Choroid plexus epithelial cell (primary cell): ENCODE data around the gene CRIM1.

Experiments
- DNase-seq: peaks from one replicate; pipeline ENCODE4 v3.0.0-alpha.2; 2010; ENCODE audit warnings: low read depth
- H3K4me3 ChIP-seq: 2 replicates; pipeline ENCODE4 v1.5.1; 2011; ENCODE audit warnings: low read depth, mild to moderate bottlenecking, control low read depth, low read length, moderate library complexity
- TF ChIP-seq, protein P1 (sequence below): conservative IDR thresholded peaks from 2 replicates; pipeline ENCODE4 v1.5.1; 2011; ENCODE audit warnings: low read depth, mild to moderate bottlenecking, control low read depth, inconsistent platforms, low read length, moderate library complexity

The CRIM1 gene

DNA sequence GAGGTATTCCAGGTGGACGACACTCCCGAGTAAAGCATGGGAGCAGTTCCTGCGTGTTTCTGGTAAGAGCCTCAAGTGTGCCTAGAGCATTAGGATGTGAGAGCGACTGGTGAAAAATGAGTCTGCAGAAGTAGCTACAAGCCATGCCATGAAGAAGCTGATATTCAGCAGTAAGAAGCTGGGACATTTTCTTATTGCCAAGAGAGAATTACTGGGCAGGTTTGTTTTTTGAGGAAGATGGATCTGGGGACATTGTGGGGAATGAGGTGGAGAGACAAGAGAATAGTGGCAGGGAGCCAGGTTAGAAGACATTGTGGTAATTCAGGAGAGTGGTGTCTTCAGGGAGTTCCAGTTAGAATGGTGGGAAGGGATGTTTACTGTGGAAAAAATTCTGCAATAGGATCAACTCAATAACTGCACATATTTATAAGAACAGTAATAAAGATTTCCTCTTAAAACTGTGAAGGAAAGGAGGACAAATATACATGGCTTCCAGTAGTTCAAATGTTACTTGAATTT, 38.2 kb downstream of the CRIM1 start:
- DNase-seq = no peak
- TF ChIP-seq, protein P1, sequence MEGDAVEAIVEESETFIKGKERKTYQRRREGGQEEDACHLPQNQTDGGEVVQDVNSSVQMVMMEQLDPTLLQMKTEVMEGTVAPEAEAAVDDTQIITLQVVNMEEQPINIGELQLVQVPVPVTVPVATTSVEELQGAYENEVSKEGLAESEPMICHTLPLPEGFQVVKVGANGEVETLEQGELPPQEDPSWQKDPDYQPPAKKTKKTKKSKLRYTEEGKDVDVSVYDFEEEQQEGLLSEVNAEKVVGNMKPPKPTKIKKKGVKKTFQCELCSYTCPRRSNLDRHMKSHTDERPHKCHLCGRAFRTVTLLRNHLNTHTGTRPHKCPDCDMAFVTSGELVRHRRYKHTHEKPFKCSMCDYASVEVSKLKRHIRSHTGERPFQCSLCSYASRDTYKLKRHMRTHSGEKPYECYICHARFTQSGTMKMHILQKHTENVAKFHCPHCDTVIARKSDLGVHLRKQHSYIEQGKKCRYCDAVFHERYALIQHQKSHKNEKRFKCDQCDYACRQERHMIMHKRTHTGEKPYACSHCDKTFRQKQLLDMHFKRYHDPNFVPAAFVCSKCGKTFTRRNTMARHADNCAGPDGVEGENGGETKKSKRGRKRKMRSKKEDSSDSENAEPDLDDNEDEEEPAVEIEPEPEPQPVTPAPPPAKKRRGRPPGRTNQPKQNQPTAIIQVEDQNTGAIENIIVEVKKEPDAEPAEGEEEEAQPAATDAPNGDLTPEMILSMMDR = no peak
- no peak overlapping the region for H3K4me3 ChIP-seq

DNA sequence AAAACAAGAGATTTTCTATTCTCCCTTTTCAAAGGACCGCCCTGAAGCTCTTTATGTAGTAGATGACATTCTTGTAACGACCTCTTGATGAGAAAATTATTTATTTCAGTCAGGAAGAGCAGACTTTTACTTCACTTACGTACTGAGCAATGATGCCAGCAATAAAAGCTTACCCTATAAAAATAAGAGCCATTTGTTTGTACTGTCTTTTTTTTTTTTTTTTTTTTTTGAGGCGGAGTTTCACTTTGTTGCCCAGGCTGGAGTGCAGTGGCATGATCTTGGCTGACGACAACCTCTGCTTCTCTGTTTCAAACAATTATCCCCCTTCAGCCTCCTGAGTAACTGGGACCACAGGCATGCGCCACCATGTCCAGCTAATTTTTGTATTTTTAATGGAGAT, 39.2 kb downstream of the CRIM1 start:
- H3K4me3 ChIP-seq = no peak overlapping the region
- DNase-seq = no peak
- TF ChIP-seq, protein P1 = no peak

DNA sequence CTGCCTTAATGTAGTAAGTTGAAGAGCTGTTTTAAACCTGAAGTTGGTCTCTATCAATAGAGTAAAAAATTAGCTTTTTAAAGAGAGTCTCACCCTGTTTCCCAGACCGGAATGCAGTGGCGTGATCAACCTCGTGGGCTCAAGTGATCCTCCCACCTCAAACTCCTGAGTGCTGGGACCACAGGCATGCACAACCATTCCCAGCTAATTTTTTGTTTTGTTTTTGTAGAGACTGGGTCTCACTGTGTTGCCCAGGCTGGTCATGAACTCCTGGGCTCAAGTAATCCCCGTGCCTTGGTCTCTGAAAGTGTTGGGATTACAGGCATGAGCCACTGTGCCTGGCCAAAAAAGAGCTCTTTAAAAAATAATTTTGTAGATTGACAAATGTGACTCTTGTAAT, 40.3 kb downstream of the CRIM1 start:
- DNase-seq = no peak
- TF ChIP-seq, protein P1 = no peak
- no peak overlapping the region for H3K4me3 ChIP-seq

DNA sequence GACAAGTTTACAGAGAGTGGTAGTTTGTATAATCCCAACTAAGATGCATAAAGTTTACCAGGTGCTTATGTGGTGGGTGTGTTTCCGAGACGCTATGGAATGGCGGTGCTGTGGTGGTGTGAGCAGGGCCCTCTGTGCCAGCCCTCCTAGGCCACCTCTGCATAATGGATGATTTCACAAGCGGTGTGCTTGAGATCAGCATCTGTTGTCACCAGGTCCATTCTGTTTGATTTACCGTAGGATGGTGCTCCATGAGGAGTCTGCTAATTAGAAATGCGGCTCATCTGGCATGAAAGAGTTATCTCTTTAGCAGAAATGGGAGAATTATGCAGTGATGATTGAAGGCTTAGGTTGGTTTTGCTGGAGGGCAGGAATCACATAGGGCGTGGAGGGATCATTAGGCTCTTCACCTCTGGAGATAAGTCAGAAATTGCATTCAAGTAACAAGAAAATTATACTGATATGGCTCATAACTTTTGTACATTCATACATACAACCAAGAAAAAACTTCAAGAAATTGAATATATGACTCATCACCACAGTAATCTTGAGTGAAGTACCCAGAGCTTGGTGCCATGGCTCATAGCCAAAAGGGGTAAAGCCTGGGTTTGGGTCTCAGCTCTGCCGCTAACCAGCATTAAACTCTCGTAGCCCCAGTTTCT, 41.4 kb downstream of the CRIM1 start:
- no peak for DNase-seq
- TF ChIP-seq, protein P1 = no peak
- no peak overlapping the region for H3K4me3 ChIP-seq

DNA sequence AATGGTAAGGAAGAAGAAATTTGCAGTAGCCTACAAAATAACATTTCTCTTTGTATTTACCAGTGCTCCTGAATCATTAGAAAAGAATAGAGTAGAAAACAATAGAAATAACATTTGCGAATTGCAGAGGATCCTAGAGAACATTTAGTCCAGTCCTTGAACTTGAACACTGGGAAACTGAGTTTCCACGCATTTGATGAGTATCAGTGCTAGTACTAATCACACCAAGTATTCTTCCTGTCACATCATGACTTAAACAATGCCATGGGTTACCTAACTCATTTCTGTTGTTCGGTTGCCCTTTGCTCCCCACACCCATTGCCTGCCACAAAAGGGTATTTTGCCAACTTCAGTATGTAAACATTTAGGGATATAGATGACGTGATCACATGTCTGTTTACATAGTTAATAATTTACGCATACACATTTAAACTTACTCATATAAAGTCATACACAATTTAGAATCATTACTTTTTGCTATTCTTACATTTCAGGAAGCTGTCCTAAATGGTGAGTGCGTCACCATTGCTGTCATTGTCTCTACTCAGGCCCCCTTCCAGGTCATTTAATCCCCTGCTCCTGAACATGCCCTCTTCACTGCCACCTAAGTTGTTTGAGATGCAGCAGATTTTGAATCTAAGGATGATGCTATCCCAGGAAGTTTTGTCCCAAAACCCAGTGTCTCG, 42.3 kb downstream of the CRIM1 start:
- TF ChIP-seq, protein P1 = no peak
- no peak overlapping the region for H3K4me3 ChIP-seq
- no peak for DNase-seq

DNA sequence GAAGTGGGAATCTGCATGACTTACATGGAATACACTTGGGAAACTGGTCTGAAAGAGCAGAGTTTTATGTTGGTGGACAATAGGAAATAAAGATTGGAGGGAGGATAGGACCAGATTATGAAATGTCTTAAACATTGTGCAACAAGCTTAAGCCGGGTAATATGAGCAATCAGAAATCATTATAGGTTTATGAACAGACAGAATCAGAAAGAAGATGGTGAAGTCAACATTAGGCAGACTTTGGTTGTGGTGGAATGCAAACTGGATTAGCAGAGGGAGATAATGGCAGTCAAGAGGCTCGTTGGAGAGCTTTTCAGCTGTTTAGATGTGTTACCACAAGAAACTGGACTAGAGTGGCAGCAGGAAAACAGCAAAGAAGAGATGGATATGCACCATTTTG, 43.5 kb downstream of the CRIM1 start:
- H3K4me3 ChIP-seq = no peak overlapping the region
- no peak for DNase-seq
- TF ChIP-seq, protein P1 = no peak
